GM12872 (cell line): Measurements from ENCODE around the gene KIF17.

Source experiments
- TF ChIP-seq, protein P1 (sequence below): IDR thresholded peaks from 3 replicates; pipeline ENCODE4 v1.5.1; 2011; ENCODE audit warnings: low read depth, mild to moderate bottlenecking, low read length, moderate library complexity; ENCODE audit not compliant: insufficient read depth

KIF17 gene

GRCh38 chr1:20681999-20682398 is 35.8 kb downstream of the KIF17 start:
- TF ChIP-seq, protein P1, sequence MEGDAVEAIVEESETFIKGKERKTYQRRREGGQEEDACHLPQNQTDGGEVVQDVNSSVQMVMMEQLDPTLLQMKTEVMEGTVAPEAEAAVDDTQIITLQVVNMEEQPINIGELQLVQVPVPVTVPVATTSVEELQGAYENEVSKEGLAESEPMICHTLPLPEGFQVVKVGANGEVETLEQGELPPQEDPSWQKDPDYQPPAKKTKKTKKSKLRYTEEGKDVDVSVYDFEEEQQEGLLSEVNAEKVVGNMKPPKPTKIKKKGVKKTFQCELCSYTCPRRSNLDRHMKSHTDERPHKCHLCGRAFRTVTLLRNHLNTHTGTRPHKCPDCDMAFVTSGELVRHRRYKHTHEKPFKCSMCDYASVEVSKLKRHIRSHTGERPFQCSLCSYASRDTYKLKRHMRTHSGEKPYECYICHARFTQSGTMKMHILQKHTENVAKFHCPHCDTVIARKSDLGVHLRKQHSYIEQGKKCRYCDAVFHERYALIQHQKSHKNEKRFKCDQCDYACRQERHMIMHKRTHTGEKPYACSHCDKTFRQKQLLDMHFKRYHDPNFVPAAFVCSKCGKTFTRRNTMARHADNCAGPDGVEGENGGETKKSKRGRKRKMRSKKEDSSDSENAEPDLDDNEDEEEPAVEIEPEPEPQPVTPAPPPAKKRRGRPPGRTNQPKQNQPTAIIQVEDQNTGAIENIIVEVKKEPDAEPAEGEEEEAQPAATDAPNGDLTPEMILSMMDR = no peak

- TF ChIP-seq, protein P1 = no peak
Observed at GRCh38 chr1:20680269-20680668, 37.5 kb downstream of the KIF17 start.

DNA sequence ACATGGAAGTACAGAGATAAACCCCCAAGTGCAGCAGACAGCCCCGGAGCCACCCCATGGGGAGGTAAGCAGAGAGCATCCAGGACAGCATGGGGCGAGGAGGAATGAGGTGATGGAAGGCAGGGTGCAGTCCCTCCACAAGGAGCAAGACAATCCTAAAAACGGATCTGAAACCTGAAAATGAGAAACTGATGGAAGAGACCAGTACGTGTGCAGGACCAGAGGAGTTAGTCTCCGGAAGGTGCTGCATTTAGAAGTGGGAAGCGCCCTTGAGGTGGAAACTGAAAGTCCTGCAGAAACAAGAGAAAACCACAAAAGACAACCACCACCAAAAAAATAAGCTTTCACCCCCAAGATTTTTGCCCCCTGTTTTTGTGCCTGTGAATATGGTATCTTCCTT is 39.2 kb downstream of the KIF17 start:
- TF ChIP-seq, protein P1 = no peak

- TF ChIP-seq, protein P1 = no peak
Observed at GRCh38 chr1:20672265-20672632, 45.6 kb downstream of the KIF17 start.

DNA sequence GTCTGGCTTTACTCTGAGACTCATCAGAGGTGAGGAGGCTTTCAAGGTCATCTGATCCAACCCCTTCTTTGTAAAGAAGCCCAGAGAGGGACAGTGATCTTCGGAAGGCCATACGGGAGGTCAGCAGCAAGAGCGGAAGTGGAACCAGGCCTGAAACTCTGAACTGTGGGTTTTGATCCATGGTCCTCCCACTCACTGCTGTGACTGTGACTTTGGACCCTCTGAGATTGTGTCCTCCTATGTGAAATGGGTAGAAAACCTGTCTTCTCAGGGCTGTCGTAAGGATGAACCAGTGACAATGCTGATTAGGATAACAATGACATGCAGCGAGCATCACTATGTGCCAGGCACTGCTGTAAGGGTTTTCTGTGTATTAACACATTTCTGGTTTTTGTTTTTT is 46.9 kb downstream of the KIF17 start:
- TF ChIP-seq, protein P1 = no peak

DNA sequence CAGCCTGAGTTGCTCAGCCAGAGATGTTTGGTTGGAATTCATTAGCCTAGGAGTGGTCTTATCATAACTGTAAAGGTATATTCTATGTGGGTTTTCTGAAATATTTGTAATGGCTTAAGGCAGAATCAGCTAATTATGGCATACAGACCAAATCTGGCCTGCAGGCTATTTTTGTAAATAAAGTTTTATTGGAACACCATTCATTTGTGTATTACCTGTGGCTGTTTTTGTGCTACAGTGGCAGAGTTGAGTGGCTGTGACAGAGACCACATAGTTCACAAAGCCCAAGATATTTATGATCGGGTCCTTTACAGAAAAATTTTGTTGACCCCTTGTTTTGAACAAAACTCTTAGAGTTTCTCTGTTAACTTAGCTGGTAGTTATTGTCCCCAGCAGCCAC is 49.2 kb downstream of the KIF17 start:
- TF ChIP-seq, protein P1 = no peak

- TF ChIP-seq, protein P1 = no peak
Observed at GRCh38 chr1:20666804-20667203, 51.0 kb downstream of the KIF17 start.

DNA sequence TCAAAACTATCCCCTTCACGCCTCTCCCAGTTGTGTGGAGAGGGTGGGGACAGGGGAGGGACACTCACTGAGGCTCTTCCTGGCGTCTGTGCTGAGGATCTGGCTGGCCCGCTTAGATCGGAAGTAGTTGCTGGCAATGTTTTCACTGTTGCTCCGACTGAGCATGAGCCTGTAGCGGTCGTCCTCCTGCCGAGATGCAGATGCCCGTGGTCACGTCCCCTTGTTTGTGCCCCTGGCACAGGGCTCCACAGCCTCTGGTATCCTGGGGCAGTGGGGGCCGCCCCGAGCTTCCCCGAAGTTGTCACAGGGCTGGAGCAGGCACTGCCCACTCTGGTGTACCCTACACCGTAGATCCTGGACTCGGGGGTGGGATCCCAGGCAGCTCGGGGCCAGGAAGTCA is 51.7 kb downstream of the KIF17 start:
- TF ChIP-seq, protein P1 = no peak
